Stimulated activated CD8-positive, alpha-beta memory T cell treated with anti-CD3 and anti-CD28 coated beads, Interleukin-12 subunit alpha, Interleukin-12 subunit beta, amount 100 ng/mL, for 1 hour (primary cell): ENCODE results near the gene NKAIN2.

Experiments
- DNase-seq: peaks from one replicate; pipeline ENCODE4 v3.0.0-alpha.2; 2020; ENCODE audit warnings: low read depth

NKAIN2 gene

DNA sequence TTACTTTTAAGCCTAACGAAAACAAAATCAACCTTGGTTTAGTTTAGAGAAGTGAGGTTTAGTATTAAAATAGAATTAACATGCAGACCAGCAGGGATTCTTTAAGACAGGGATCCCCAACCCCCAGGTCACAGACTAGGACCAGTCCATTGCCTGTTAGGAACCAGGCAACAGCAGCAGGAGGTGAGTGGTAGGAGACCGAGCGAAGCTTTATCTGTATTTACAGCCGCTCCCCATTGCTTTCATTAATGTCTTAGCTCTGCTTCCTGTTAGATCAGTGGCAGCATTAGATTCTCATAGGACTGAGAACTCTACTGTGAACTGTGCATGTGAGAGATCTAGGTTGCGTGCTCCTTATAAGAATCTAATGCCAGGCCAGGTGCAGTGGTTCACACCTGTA, 225.9 kb downstream of the NKAIN2 start:
- no peak for DNase-seq

DNA sequence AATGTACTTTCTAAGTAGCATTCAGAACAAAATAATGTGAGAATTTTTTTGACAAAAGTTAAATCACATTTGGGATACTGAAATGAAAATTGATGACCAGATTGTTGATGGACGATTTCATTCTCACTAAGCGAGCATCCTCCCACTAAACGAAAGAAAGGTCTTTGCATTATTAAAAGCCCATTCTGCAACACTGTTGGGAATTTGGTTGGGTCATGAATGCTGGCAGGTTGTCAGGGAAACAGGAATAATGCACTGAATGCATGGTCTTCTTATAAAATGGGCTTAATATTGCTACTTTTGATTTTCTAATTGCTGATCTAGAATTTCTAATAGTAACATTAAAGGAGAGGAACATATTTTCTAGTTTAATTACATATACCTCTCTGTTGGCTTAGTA, 229.8 kb downstream of the NKAIN2 start:
- no peak for DNase-seq

DNA sequence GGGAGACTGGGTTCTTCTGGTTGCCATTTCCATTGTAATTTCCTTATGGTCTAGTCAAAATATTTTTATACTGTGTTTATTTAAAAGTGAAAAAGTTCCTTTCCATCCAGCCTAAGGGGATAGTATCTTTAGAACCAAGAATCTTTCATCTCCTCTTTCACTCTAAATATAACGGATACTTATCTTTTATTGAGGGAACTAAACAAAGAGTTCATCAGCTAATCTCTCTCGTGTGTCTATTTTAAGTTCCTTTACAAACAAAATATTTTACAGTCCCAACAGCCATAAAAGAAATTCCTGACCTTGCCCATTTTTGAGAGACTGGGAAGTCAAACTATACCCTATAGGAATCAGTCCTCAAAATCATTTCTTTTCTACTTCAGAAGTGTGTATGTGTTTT, 232.7 kb downstream of the NKAIN2 start:
- no peak for DNase-seq

DNA sequence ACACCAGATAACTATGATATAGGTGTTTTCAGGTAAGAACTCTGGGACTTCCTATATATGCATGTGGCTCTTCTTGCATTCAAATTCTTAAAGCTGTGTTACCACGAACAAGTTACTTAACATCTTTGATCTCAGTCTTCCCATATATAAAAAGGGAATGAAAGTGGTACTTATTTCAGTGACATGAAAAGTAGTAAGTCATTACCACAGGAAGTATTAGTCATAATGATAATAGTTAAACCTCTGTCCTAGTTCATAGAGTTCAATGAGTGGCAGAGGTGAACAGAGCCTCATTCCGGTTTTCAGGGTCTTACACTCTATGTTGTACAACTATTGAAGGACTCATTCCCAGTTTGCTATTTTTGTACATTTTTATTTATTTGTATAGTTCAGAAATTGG, 237.0 kb downstream of the NKAIN2 start:
- no peak for DNase-seq

DNA sequence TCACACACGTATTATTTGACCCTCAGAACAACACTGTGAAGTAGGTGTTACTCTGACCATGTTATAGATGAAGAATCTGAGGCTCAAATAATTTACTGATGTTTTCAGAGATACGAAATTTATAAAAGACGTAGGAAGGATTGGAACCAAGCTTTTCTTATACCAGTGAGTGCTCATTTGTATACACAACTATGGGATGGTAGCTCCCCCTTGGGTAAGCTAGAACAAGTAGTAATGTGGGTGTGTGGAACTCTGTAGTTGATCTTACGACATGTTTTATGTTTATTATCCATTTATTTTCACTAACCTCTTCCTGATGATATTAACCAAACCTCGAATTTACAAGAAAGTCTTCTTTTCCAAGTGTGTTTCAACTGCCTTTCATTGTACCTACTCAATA, 248.5 kb downstream of the NKAIN2 start:
- DNase-seq: no peak

DNA sequence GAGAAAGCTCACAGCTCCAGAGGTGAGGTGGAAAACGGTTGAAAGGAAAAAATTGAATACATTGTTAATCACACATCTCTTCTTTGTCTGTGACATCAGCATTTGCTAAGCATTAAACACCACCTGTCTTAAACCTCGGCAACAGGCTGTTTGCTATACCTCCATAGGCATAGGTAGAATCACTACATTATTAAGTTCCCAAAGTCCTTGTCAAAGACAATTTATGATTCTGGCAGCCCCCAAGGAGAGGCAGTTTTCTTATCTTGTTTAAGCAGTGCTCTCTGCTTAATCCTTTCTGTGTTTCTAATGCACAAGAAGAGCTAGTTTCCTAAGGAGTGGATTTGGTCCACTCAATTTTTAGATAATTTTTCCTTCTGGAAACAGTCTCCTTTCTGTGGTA, 249.7 kb downstream of the NKAIN2 start:
- no peak for DNase-seq

DNA sequence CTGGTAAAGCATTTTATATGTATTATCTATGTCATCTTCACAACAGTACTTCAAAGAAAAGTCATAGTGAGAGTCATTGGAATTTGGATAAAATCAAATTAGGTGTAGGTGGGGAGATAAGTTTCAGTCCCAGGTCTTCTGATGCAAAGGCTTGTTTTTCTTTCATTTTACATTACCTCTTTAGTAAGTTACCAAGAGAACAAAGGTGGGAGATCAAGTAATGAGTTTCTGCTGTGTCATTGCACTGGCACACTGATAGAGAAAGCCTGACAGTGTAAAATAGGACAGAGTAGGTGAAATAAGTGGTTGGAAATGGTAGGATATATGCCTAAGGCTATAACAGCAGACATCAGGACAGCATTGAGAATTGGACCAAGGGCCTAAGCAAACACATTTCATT, 250.4 kb downstream of the NKAIN2 start:
- DNase-seq: no peak

DNA sequence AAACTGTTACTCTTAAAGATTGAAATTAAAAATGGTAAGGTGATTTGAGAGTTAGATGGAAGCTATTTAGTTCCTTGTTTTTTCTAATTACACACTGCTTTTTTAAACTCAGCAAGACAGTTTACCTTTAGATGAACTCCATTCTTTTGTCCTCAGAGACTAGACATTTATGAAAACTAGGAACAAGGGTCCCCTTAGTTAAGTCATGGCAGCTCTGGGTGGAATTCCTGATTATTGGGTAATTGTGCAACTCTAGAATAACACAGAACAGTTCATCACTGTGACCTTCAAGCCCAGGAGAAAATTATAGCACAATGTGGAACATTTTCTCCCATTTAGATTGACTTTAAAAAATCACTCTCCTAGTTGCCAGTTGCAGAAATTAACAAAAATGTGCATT, 251.7 kb downstream of the NKAIN2 start:
- DNase-seq: no peak

DNA sequence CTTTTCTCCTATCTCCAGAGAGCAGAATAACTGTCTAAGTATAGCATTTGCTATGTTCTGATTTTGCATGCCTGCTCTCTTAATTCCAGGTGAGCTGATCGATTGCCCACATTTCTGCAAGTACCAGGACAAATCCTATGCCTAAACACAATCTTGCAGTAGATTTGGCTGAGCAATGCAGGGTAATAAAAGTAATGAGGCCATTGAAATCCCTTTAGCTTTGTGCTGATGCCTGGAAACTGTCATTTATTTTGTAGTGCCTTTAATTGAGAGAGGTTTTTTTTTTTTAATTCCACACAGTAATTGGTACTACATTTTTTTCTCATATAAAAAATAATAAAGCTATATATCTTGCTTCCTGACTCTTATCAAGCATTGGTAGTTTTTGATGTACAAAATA, 252.3 kb downstream of the NKAIN2 start:
- no peak for DNase-seq

DNA sequence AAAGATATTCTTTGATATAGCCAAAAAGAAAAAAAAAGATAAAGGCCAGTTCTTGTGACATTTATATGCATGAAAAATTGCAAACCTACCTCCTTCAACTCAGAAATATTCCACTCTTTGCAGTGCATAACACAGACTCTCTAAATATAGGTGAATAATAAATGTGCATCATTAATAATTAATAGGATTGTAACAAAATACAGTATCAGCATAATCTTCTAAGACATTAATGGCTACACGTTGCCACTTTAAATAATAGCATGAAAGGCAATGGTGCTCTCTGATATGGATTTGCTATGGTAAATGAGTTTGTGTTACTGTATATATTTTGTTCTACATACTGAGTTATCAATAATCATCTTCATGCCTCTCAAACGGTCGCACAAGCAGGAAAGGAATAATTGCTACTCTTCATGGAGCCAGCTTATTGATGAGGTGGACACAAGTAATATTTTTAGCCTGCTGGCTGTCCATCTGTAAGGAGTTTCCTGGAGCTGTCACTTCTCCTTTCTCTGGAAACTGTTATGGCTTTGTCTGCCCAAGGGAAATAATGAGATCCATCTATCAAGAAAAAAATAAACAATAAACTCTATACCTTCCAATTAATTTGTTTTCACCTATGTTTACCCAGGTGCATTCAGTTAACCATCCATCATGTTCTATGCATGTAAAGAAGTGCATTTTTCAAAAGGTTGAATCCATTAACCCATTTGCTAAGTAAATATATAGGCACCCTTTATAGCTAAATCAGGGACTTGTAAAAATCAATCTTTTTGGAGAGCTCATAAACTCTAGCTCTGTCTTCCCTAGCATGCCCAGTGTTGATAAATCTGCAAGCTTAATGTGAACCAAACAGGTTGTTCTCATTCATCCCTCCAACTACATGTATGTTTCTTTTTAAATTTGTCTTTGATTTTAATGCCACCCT, 253.0 kb downstream of the NKAIN2 start:
- no peak for DNase-seq

DNA sequence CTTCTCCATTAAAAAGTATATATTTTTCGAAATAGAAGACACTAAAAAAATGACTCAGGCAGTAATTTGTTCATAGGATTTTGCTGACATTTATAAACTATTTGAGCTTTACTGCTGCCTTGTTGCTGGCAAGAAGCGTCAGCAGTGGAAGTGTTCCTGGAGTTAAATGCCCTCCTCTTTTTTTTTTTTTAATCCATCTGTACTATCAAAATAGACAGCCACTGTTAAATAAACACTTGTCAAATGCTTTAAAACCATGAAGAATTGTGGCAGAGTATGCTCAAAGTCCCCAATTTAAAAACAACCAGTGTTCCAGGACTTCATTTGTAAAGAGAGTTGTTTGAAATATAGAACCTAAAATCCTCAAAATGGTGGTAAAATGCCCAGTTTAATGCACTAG, 253.8 kb downstream of the NKAIN2 start:
- no peak for DNase-seq

DNA sequence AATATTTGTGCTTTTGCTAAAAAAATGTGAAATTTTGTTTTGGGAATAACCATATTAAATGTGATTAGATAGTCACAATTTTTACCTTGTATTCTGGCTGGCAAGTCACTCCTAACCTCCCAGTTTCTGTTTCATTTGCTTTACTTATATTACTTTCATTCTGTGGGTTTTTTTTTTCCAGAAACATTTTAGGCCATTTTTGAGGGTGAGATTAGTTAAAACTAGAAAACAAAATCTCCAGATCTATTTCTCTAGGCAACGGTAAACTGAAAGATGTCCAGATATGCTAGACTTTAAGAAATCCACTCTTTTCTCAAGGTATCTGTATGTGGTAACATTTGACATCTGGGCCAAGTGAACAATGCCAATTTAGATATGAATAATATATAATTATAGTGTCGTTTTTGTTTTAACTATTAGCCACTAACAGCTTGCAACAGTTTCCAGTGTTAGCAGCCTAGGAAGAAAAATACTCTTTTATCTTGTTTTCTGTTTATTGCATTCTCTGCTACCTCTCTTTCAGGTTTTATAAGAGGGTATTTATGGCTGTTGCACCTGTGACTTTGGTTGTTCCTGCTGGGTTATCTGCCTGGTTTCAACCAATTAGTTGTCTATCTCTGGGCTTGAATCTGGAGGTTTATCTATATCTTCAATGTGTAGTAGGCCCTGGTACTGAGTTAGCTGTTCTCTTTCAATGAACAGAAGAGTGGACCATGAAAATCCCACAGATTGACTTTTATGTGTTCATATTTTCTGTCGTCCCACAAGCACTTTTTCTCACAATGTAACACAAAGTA, 260.9 kb downstream of the NKAIN2 start:
- no peak for DNase-seq

DNA sequence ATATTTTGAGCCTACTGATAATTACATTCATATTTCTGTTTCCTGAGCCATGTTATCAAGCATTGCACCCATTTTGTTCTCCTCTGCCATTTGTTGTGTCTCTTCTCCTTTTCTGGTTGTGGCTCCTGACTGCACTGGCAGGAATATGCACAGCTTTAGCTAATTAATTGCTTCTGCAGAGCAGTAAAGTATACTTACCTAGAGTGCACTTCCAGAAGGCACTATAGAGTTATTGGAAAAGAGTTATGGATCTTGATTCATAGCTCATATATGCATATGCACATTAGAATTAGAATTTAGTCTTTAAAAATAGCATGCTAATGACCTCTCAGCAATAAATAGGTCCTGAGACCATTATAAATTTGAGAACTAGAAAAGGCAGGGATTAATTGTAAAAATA, 262.6 kb downstream of the NKAIN2 start:
- DNase-seq: no peak

DNA sequence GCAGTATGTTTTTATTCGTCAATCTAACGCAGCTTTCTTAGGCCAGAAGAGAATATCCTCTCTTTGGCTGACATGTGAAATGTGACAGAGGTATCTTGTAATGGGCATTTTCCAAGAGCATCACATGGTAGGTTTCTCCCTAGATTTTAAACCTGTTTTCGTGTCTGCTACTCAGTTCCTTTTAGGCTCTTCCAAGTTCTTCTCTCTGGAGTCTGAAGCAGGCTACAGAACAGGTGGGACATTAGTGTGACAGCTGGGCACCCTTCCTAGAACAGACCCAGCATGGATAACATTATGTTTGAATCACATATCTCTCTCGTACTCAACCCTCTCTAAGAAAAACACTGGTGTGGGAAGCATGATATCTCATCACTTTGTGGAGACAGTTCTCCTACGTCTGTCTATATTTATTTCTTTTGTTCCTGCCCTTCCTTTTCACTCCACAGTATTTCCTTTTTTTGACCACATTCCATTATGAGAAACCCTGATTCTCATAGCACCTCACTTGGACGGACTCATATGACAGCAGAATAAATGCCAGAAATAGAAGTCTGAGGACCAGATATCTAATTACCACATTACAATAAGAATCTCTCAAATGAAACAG, 263.4 kb downstream of the NKAIN2 start:
- no peak for DNase-seq

DNA sequence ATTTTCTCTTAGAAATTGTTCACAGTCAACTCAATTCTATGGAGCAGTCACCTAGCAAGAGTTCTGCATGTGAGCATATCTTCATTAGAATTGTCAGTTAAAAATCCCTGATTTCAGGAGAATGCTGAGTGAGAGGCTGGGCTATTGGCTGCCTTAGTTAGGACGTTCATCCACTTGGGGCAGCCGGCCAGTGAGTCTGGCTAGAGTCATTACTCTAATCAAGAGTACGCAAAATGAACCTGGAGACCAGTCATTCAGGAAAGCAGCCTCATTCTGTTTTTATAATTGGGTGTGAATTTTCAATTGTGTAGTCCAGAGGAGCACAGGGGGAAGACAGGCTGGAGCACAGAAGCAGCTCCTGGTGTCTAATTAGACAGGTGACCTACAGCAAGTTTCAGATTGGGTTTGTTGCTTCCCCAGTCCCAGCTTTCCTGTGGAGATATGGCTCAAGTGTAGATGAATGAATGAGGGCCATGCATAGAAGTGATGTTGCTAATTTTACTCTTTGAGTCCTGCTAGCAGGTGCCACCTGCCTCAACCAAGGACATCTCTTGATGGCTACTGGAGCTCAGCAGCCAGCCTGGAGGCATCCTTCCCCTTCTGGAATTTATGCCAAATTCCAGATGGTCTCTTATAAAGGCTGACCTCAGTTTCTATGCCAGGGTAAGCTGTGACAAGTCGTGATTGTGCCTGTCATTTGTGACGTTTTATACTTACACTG, 265.7 kb downstream of the NKAIN2 start:
- no peak for DNase-seq

DNA sequence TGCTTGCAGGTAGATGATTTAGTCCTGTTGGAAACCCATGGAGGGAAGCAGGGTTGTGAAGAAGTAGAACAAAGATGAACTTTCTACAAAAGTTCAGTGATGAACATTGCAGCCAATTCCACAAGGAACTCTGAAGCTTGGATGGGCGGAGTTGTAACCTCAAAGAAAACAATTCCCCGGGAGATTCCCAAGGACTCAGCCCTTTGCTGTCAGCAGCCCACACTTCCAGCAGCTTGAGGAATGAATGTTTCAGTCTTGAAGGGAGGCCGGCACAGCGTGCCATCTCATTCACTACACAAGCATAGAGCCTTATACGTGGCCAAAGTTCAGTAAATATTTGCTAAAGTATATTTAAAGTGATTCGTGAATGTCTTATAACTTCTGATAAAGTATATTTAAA, 269.4 kb downstream of the NKAIN2 start:
- no peak for DNase-seq

DNA sequence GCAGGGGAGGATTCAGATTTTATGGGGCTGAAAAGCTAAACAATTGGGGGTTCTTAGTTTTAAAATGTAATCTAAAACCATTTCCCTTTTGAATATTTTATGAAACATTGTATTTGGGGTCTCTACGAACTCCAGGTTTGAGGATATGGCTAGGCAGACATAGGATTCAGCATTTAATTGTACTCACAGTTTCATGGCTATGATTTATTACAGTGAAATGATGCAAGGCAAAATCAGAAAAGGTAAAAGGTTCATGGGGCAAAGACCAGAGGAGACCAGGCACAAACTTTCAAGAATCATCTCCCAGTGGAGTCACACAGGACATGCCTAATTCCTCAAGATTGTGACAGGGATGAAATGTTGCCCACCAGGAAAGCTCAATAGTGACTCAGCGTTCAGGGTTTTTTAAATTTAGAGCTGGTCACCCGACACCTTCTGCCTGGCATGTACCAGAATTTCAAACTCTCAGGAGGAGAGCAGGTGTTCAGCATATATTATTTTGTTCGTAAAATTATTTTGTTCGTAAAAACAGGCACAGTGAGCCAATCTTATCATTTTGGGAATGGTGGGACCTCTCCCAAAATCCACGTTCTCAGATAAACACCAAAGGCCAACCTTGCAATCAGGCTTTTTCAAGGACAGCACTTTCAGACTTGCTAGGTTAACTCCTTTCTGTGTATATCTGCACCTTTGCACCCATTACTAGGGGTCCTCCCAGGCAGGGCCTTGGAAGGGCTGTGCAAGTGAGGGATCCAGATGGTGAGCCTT, 270.3 kb downstream of the NKAIN2 start:
- no peak for DNase-seq

DNA sequence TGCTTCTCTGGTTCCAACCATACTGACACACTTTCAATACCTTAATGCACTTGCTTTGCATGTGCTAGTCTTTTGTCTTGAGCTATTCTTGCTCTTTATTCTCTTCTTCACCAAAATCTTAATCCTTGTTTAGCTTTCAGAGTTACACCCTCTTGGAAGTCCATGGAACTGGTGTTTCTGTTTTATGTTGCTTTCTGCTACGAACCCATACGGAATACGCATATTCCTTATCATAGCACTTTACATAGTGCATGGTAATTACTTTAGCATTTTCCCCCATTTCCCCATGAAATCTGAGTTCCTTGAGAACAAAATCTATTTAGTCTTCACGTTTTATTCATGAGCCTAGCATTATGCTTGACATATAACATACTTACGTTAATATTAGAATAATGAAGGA, 270.9 kb downstream of the NKAIN2 start:
- DNase-seq: no peak

DNA sequence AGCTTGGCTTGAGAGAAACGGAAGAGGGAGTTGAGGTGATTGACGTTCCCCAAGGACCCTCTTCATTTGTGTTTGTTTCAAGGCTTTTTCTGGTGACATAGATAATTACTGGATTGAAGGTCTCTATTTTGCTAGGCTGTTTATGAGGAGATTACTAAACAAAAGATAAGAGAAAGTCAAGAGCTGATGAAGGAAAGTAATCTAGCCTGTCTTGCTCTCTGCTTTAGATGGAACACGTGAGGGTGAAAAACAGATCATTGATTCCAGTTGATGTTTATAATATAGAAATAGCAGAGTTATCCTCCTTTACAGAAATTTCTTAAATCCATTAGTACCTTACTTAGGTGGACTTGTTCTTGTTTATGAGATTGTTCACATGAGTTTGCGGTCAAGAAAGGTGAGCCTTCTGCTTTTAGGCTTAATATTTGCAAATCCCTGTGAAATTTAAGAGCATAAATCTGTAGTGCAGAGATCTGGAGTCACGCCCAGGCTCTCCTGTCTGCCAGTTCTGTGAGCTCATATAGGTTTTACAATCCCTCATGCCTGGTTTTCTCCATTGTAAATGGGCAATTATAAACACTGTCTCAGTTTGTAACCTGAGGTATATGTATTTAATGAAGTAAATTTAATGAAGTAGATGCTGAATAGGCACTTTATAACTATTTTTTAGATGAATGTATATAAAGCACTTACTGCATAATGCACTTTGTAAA, 272.8 kb downstream of the NKAIN2 start:
- no peak for DNase-seq

DNA sequence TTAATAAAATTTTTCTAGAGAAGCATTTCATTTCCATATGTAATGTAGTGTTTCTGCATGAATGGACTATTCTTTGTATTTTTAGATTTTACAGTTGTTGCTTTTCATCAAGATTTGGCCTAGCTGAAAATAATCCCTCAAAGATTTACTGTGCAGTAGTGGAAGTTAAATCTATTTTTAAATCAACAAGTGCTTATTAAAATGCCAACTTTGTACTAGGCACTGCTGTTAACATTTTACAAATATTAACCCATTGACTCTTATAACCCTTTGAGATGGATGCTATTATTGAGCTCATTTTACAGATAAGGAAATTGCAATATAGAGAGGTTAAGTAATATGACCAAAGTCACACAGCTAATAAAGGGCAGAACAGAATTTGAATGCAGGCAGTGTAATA, 274.5 kb downstream of the NKAIN2 start:
- no peak for DNase-seq

DNA sequence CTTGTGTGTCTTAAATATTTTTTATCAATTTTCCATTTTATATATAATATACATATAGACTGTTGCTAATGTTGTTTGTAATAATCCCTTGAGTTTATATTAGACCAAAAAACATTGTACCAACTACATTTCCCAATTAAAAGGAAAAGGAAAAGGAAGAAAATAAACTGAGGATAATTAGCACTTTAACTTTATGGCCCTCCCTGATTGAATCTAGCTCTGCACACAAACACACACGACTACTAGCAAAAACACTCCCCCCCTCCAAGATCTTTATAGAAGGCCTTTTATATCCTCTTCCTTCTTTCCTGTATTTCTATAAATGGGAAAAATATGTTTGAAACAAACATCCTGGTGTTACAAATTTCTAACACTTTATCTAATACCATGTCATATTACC, 276.8 kb downstream of the NKAIN2 start:
- no peak for DNase-seq
